HG02571 (cell line): Measurements from ENCODE around the gene GALNTL6.
"Not testable (repeated sequence)": the region's sequence is repeated elsewhere in the genome, so short reads cannot be mapped to it uniquely, and the experiment has no call there.

ENCODE experiments used
- ATAC-seq: cut with Tn5 transposase; IDR thresholded peaks from one replicate; pipeline ENCODE4 v1.9.1; 2021; ENCODE audit warnings: mild to moderate bottlenecking, moderate library complexity; ENCODE audit not compliant: unreplicated experiment

Gene GALNTL6

GRCh38 chr4:173038192-173038896 is 1225.1 kb downstream of the GALNTL6 start:
- ATAC-seq = no peak

- no peak for ATAC-seq
Observed at GRCh38 chr4:173039617-173040577, 1226.7 kb downstream of the GALNTL6 start.

DNA sequence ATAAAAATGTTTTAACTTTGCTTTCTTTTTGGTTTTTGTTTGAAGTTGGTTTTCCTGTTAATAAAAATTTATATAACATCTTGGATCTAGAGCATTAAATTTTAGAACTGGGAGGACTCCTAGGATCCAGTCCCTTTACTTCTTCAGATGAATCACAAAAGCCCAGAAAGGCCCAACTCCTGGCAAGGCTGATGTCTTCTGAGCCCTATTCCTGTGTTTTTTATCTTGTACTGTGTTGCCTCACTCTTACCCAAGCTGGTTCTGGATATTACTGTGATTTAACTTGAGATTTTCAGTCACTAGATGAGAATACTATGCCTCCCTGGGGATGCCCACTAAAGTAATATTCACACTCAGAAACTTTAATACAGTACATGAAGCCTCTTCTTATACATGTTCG is 1228.3 kb downstream of the GALNTL6 start:
- no peak for ATAC-seq

DNA sequence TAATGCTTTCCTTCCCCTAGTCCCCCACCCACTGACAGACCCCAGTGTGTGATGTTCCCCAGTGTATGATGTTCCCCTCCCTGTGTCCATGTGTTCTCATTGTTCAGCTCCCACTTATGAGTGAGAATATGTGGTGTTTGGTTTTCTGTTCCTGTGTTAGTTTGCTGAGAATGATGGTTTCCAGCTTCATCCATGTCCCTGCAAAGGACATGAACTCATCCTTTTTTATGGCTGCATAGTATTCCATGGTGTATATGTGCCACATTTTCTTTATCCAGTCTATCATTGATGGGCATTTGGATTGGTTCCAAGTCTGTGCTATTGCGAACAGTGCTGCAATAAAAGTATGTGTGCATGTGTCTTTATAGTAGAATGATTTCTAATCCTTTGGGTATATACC is 1228.9 kb downstream of the GALNTL6 start:
- ATAC-seq = not testable (repeated sequence)

DNA sequence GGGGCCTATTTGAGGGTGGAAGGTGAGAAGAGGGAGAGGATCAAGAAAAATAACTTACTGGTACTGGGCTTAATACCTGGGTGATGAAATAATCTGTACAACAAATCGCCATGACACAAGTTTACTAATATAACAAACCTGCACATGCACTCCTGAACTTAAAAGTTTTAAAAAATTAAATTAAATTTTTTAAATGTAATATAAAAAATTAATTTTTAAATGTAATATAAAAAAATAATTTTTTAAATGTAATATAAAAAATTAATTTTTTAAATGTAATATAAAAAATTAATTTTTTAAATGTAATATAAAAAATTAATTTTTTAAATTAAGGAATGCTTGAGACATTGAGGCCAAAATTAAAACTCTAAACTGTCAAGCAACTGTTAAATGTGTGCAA is 1231.1 kb downstream of the GALNTL6 start:
- no peak for ATAC-seq

DNA sequence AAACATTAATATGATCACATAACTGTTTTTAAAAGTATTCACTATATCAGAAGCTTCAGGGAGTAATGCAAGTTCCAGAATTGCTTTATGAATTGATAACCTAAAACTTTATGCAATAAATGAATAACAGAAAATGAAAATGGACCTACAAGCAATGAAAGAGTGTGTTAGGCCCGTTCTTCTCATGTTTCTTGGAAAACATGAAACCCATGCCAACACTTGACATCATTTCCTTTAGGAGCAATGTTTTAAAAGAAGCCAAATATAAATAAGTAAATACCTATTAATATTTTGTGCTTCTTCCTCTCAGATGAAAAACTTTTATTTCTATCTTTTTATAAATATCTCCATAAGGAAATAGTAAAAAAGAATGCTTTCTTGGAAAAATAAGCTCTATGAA is 1232.4 kb downstream of the GALNTL6 start:
- no peak for ATAC-seq

DNA sequence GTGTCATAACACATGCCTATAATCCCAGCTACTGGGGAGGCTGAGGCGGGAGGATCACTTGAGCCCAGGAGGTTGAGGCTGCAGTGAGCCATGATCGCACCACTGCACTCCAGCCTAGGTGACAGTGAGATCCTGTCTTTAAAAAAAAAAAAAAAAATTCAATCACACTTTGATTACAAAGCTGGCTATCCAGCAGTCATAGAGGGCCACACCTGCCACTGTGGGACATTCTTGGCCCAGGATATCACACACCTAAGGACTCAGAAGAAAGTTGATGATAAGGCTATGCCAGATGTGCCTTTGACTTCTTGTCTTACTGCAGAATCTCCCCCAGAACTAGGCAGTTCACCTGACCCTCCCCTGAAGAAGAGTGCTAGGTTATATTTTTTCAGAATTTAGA is 1232.9 kb downstream of the GALNTL6 start:
- no peak for ATAC-seq

GRCh38 chr4:173046818-173047217 is 1233.6 kb downstream of the GALNTL6 start:
- no peak for ATAC-seq

DNA sequence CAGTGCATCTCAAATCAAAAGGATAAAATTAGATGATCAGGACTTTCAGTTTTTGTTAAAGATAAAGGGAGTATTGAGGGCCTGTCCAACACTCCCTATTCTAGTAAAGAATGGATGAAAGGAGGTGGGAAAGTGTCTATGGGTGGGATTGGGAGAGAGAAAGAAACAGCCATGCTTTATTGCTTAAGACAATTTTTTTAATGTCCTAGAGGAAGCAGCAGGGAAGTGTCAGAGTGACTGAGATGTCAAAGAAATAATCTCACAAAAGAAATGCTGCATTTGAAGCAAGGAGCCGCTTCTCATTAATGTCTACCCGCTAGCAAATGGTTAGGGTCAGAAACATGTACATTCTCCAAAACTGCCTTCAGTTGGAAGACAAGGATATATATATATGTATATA is 1238.0 kb downstream of the GALNTL6 start:
- no peak for ATAC-seq

DNA sequence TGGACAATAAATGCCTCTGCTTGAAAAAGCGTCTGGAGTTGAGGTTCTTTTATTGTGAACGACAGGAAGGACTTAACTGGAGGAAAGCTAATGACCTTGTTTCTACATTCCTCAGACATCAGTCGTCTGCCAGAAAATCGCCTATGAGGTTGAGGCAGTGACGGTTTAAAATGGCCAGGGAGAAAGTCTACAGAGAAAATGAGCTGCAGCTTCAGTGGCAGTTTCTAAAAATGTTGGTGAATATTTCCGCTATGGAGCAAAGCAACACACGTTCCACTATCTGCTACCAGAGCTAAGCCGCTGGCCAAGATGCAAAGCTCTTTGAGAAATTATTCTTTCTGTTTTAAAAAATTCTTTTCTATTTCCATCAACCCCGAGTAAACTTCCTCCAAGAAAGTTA is 1238.5 kb downstream of the GALNTL6 start:
- no peak for ATAC-seq

DNA sequence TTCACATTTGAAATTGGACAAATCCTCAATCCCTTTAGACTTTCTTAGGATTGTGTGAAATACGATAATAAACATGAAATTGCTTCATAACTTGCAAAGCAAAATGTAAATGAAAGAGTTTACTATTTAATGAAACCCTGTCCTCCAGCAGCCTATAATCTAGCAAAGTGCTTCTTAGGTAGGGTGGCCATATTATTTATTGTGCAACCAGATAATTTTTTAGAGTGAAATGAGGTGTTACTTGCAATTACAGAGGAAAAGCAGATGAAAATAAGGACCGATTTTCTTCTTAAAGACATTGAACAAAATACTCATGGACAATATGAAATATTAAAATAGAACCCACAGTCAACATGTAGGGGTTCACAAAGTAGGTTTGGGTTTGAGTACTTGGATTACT is 1239.2 kb downstream of the GALNTL6 start:
- ATAC-seq = no peak

DNA sequence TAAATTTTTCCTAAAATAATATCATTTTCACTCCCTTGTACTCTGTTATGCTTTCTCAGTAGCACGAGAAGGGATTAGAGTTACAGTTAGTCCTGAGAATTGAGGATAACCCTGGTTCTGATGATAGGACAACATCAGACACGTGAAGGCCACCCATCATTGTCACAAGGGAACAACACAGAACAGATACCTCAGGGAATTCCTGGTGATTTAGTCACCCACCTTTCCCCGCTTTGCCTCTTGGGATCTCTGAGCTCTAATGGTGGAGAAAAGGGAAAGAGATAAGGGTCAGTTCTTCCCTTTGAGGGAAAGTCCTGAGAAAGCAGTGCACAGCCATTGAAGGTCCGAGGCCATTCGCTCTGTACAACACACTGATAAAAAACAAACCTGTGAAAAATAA is 1243.1 kb downstream of the GALNTL6 start:
- no peak for ATAC-seq

GRCh38 chr4:173056710-173057109 is 1243.5 kb downstream of the GALNTL6 start:
- ATAC-seq = no peak

- no peak for ATAC-seq
Observed at GRCh38 chr4:173057442-173057841, 1244.2 kb downstream of the GALNTL6 start.

DNA sequence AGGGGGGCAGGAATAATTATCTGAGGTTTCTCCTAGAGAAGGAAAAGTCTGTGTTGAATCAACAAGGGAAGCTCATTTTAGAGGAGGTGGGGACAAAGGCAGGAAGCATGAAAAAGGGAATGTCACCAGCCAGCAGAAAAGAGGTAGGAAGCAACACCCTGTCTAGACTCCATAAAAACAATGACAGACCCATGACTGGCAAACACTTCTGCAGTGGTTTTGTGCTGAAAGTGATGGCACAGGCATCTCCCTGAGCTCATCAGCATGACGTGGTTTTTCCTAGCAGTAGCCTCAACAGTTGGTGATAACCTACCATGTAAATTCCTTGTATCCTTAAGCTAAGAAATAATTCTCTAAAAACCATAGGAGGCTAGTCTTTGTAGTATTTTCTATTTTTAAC is 1244.7 kb downstream of the GALNTL6 start:
- no peak for ATAC-seq

GRCh38 chr4:173061160-173061559 is 1248.0 kb downstream of the GALNTL6 start:
- ATAC-seq = no peak

GRCh38 chr4:173073939-173074500 is 1260.8 kb downstream of the GALNTL6 start:
- no peak for ATAC-seq

- ATAC-seq = no peak
Observed at GRCh38 chr4:173074501-173074946, 1261.3 kb downstream of the GALNTL6 start.

GRCh38 chr4:173076903-173077634 is 1263.9 kb downstream of the GALNTL6 start:
- no peak for ATAC-seq

DNA sequence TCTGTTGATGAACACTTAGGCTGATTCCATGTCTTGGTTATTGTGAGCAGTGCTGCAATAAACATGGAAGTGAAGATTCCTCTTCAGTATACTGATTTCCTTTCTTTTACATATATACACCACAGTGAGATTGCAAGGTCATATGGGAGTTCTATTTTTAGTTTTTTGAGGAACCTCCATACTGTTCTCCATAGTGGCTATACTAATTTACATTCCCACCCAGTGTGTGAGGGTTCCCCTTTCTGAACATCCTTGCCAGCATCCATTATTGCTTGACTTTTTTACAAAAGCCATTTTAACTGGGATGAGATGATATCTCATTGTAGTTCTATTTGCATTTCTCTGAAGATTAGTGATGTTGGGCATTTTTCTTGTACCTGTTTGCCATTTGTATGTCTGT is 1274.9 kb downstream of the GALNTL6 start:
- no peak for ATAC-seq
